Endothelial cell of umbilical vein (primary cell): ENCODE measurements around the gene CEP44. TPM values are rescaled to one million over a fixed set of nuclear protein-coding genes. Genes with fewer than 3 reads are reported as not detected.

Source experiments
- BruUV-seq: library from RNA; stranded (reverse); fragments of 400-500 nt; replicated peaks from 2 replicates; lab custom pipeline; 2021; lab: Mats Ljungman, UMichigan
- CTCF ChIA-PET: fragments of 300-600, 350-600 bp; sonication (Branson Sonifier 250); formaldehyde crosslinking; loops from one replicate; lab custom pipeline; 2021; ENCODE audit warnings: antibody characterized with exemption, inconsistent platforms; lab: Charles Lee
- POLR2A ChIA-PET: fragments of 300-600, 350-600 bp; sonication (Branson Sonifier 250); formaldehyde crosslinking; loops from one replicate; lab custom pipeline; 2021; ENCODE audit warnings: antibody characterized with exemption, inconsistent platforms; lab: Charles Lee
- DNase-seq: peaks from one replicate; pipeline ENCODE4 v3.0.0-alpha.2; 2011; ENCODE audit warnings: low read depth, low spot score
- FAIRE-seq: peaks from 2 replicates; lab custom pipeline; 2011; peaks lifted over from hg19 to GRCh38; lab: Jason Lieb, UNC
- H2AFZ ChIP-seq: 2 replicates; pipeline ENCODE4 v1.6.0; 2012; ENCODE audit warnings: low read depth, low read length, control low read depth, inconsistent platforms
- H3K27ac ChIP-seq: 2 replicates; pipeline ENCODE4 v1.5.1; 2011; ENCODE audit warnings: low read depth, mild to moderate bottlenecking, control low read depth, low read length, moderate library complexity; ENCODE audit not compliant: insufficient read depth
- H3K27me3 ChIP-seq, 2 experiments: 2 replicates each; pipeline versions ENCODE4 v1.6.0 to v1.6.1; 2011; ENCODE audit warnings: low read length in 2 of 2, mixed read lengths in 1 of 2; ENCODE audit not compliant: control insufficient read depth in 2 of 2, insufficient read depth in 2 of 2
- H3K36me3 ChIP-seq, 2 experiments: 2 replicates in 1 of 2; 3 replicates in 1 of 2; pipeline ENCODE4 v1.5.1; 2011; ENCODE audit warnings: low read length in 2 of 2, mild to moderate bottlenecking in 1 of 2, moderate library complexity in 1 of 2; ENCODE audit not compliant: control insufficient read depth in 2 of 2, insufficient read depth in 2 of 2; ENCODE audit errors: extremely low read depth in 1 of 2
- H3K4me1 ChIP-seq: 3 replicates; pipeline ENCODE4 v1.5.1; 2011; ENCODE audit warnings: mild to moderate bottlenecking, low read length; ENCODE audit not compliant: control insufficient read depth, insufficient read depth; ENCODE audit errors: extremely low read depth
- H3K4me2 ChIP-seq: 2 replicates; pipeline ENCODE4 v1.6.1; 2011; ENCODE audit warnings: low read length, control low read depth, mixed read lengths; ENCODE audit not compliant: insufficient read depth
- H3K4me3 ChIP-seq, 3 experiments: fragments of 200-600 bp in 1 of 3; sonication (generic), shearing (Covaris generic) in 1 of 3; replicated peaks in 1 of 3; 2 replicates each; pipeline ENCODE4 v1.5.1; 2011 to 2016; ENCODE audit warnings: control low read depth in 3 of 3, low read length in 3 of 3, mild to moderate bottlenecking in 2 of 3, inconsistent platforms in 1 of 3, low read depth in 1 of 3, moderate library complexity in 1 of 3; ENCODE audit not compliant: insufficient read depth in 1 of 3
- H3K79me2 ChIP-seq: 2 replicates; pipeline ENCODE4 v1.6.0; 2012; ENCODE audit warnings: low read length, inconsistent platforms; ENCODE audit not compliant: control insufficient read depth, insufficient read depth
- H3K9ac ChIP-seq: replicated peaks from 2 replicates; pipeline ENCODE3; 2011; ENCODE audit warnings: low read length, control low read depth; ENCODE audit not compliant: insufficient read depth; ENCODE audit errors: extremely low read depth
- H3K9me1 ChIP-seq: replicated peaks from 3 replicates; pipeline ENCODE4 v1.6.0; 2011; ENCODE audit warnings: mild to moderate bottlenecking, low read length; ENCODE audit not compliant: control insufficient read depth, insufficient read depth; ENCODE audit errors: extremely low read depth
- H3K9me3 ChIP-seq: replicated peaks from 2 replicates; pipeline ENCODE4 v1.5.1; 2012; ENCODE audit warnings: low read length, inconsistent platforms; ENCODE audit not compliant: control insufficient read depth, insufficient read depth
- H4K20me1 ChIP-seq: replicated peaks from 2 replicates; pipeline ENCODE3; 2011; ENCODE audit warnings: mild to moderate bottlenecking, low read length; ENCODE audit not compliant: control insufficient read depth, insufficient read depth; ENCODE audit errors: extremely low read depth
- CTCF ChIP-seq, 2 donors: IDR thresholded peaks; 1 replicate in 1 of 2; 2 replicates in 1 of 2; pipeline ENCODE4 v1.5.1; 2011; ENCODE audit warnings: low read length in 2 of 2, mild to moderate bottlenecking in 2 of 2, moderate library complexity in 2 of 2, control low read depth in 1 of 2, inconsistent platforms in 1 of 2, low read depth in 1 of 2; ENCODE audit not compliant: insufficient read depth in 1 of 2; ENCODE audit errors: extremely low read depth in 1 of 2
- EZH2 ChIP-seq: IDR thresholded peaks from 2 replicates; pipeline ENCODE4 v1.6.1; 2012; ENCODE audit warnings: borderline replicate concordance, low read depth, mild to moderate bottlenecking, moderate library complexity, low read length, inconsistent platforms; ENCODE audit not compliant: severe bottlenecking
- FOS ChIP-seq: IDR thresholded peaks from 2 replicates; pipeline ENCODE4 v1.6.1; 2011; ENCODE audit warnings: mild to moderate bottlenecking, low read length, moderate library complexity, borderline replicate concordance; ENCODE audit not compliant: insufficient read depth
- MAX ChIP-seq: IDR thresholded peaks from 2 replicates; pipeline ENCODE4 v1.6.1; 2011; ENCODE audit not compliant: insufficient read depth, insufficient read length
- MYC ChIP-seq: IDR thresholded peaks from one replicate; pipeline ENCODE4 v1.6.1; 2011; ENCODE audit warnings: mild to moderate bottlenecking, low read depth, low read length
- POLR2A ChIP-seq: IDR thresholded peaks from 2 replicates; pipeline ENCODE4 v1.6.1; 2012; ENCODE audit warnings: low read depth, mild to moderate bottlenecking, control low read depth, low read length
- POLR2AphosphoS5 ChIP-seq: IDR thresholded peaks from 2 replicates; pipeline ENCODE4 v1.6.1; 2012; ENCODE audit warnings: low read depth, mild to moderate bottlenecking, control low read depth, low read length, moderate library complexity; ENCODE audit not compliant: insufficient read depth
- dilution Hi-C: fragments of 300-500 bp; cut with MboI; formaldehyde crosslinking; loops from one replicate; pipeline ENCODE4 v1.15.0; 2019; ENCODE audit warnings: low sequenced_read_pairs; ENCODE audit not compliant: extremely low pct_ligation_motif_present
- intact Hi-C: fragments of 100-400 bp; cut with micrococcal nuclease; formaldehyde crosslinking; loops from one replicate; pipeline ENCODE4 v1.10.0; 2022
- polyA plus RNA-seq, 4 experiments: library from polyadenylated mRNA; depleted of rRNA in 3 of 4; stranded (reverse) in 3 of 4; unstranded in 1 of 4; fragments of >200 nt; gene quantifications; 2 replicates each; pipeline versions ENCODE4 v1.2.1 to v1.2.3, GENCODE V29; 2011 to 2012; ENCODE audit warnings: missing spikeins in 1 of 4
- total RNA-seq: library from RNA; stranded (reverse); gene quantifications from 2 replicates; pipeline ENCODE4 v1.2.3, GENCODE V29; 2021

CEP44 gene
- total and polyA plus RNA-seq, 2 donors (not counting 3 experiments of a cell fraction or from before 2014, with no cell fraction given) = 2.0 to 13.0 TPM

DNA sequence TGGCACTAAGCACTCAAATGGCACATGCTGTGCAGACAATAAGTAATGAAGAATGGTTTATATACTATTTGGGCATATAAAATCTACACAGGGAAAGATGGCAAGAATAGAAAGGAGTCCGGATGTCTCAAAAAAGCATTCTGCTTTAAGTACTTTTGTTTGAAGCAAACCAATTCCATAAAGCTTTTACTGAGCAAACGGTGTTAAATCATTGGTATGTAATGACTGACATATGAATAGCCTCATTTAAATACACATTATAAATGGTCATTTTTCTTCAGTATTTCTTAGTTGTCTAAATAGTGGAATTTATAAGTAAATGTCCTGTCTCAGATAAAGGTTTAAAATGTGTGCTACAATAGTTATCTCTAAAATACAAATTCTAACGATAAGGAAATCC is 6.3 kb upstream of the CEP44 start:
- intact Hi-C loops = no loop called here
- Histone ChIP-seq H3K9me1 (no peaks in the 10 kb centered on the region), H3K79me2 (peaks cover 25% of the 10 kb centered on the region), H3K27me3 (no peaks in the 10 kb centered on the region), H3K27ac (no peak overlapping the region), H3K36me3 (no peaks in the 10 kb centered on the region), H3K9me3 (no peaks in the 10 kb centered on the region), H3K9ac (no peak overlapping the region), H3K4me1 (peaks cover 5% of the 10 kb centered on the region), H3K4me3 (no peak overlapping the region), H2AFZ (no peak overlapping the region), H3K4me2 (no peak overlapping the region), H4K20me1 (no peaks in the 10 kb centered on the region)
- POLR2A ChIA-PET = no interaction called here
- BruUV-seq = no TSS peak
- FAIRE-seq = no peak
- no peak for DNase-seq
- no peak for TF ChIP-seq POLR2AphosphoS5
- TF ChIP-seq MYC = no peak
- TF ChIP-seq POLR2A = no peak
- no peak for TF ChIP-seq CTCF (IDR thresholded peaks at IDR 0.05; ENCODE audit: extremely low read depth in 1 of 2, insufficient read depth in 1 of 2, low read depth in 1 of 2, low read length in 2 of 2)
- TF ChIP-seq FOS = no peak
- no peak for TF ChIP-seq MAX
- TF ChIP-seq EZH2 = no peak
- CTCF ChIA-PET = no interaction called here
- dilution Hi-C loops = no loop called here
